Skeletal muscle tissue (tissue), 4 donors: ENCODE results near the gene NLRP12. TPM values are rescaled to one million over a fixed set of nuclear protein-coding genes. Genes with fewer than 3 reads are reported as not detected.

Source experiments
- H3K27ac ChIP-seq: one replicate; pipeline ENCODE4 v1.7.0; 2013; ENCODE audit warnings: mild to moderate bottlenecking, low read depth, low read length, inconsistent platforms
- H3K27me3 ChIP-seq, 3 donors: one replicate each; pipeline ENCODE4 v1.7.0; 2013; ENCODE audit warnings: low read length in 3 of 3; ENCODE audit not compliant: control insufficient read depth in 3 of 3, insufficient read depth in 3 of 3
- H3K36me3 ChIP-seq, 3 donors: one replicate each; pipeline ENCODE4 v1.7.0; 2013; ENCODE audit warnings: low read length in 3 of 3; ENCODE audit not compliant: control insufficient read depth in 3 of 3, insufficient read depth in 3 of 3
- H3K4me1 ChIP-seq, 3 donors: one replicate each; pipeline ENCODE4 v1.7.0; 2013; ENCODE audit warnings: low read length in 3 of 3, mild to moderate bottlenecking in 3 of 3; ENCODE audit not compliant: control insufficient read depth in 3 of 3, insufficient read depth in 3 of 3
- H3K4me3 ChIP-seq, 3 donors: one replicate each; pipeline ENCODE4 v1.7.0; 2013; ENCODE audit warnings: low read length in 3 of 3
- H3K9ac ChIP-seq, 3 donors: one replicate each; pipeline ENCODE4 v1.7.0; 2013; ENCODE audit warnings: low read length in 3 of 3, mild to moderate bottlenecking in 3 of 3, moderate library complexity in 2 of 3, low read depth in 1 of 3
- H3K9me3 ChIP-seq, 3 donors: one replicate each; pipeline ENCODE4 v1.7.0; 2013; ENCODE audit warnings: low read length in 3 of 3; ENCODE audit not compliant: control insufficient read depth in 3 of 3
- total RNA-seq: library from RNA; depleted of rRNA; stranded (reverse); fragments of >200 nt; gene quantifications from one replicate; pipeline ENCODE4 v1.2.3, GENCODE V29; 2014
- donor health status: Osteomylitis.

The NLRP12 gene
- total RNA-seq, 1 donor from 2014 or later = 1.0 TPM

DNA sequence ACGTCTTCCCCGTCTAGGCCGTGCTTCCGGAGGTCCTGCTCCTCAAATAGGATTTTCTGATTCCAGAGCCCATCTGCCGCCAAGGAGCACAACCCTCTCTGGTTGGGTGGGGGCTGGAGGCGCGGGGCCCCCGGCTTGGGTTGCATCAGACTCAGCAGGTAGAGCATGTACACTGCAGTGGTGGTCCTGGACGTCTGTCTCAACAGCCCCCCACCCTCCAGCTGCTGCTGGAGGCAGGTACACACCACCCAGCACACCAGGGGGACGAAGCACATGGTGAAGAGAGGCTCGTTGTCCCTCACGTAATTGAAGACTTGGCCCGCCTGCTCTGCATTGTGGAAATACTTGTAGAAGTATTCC is 13.9 kb downstream of the NLRP12 start:
- Histone ChIP-seq H3K4me3 (no peak overlapping the region), H3K9ac (no peak overlapping the region), H3K9me3 (no peaks in the 10 kb centered on the region), H3K27ac (no peak overlapping the region), H3K27me3 (no peaks in the 10 kb centered on the region), H3K36me3 (no peaks in the 10 kb centered on the region), H3K4me1 (no peaks in the 10 kb centered on the region)

GRCh38 chr19:53809518-53810186 is 14.5 kb downstream of the NLRP12 start:
- Histone ChIP-seq H3K9me3 (no peaks in the 10 kb centered on the region), H3K27ac (no peak overlapping the region), H3K4me3 (no peak overlapping the region), H3K9ac (no peak overlapping the region), H3K4me1 (no peaks in the 10 kb centered on the region), H3K27me3 (no peaks in the 10 kb centered on the region), H3K36me3 (no peaks in the 10 kb centered on the region)

DNA sequence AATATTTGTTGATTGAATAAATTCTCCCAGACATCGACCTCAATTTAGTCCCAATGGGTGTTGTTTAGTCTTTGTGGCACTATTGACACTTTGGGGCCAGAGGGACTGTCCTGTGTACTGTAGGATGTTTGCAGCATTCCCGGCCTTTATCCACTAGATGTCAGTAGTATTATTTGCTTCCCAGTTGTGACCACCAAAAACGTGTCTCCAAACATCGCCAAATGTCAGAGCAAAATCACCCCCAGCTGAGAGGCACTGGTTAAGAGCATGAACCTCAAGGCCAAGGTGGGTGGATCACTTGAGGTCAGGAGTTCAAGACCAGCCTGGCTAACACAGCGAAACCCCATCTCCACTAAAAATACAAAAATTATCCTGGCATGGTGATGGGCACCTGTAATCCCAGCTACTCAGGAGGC is 15.4 kb downstream of the NLRP12 start:
- Histone ChIP-seq H3K4me1 (no peaks in the 10 kb centered on the region), H3K27ac (no peak overlapping the region), H3K4me3 (no peak overlapping the region), H3K27me3 (no peaks in the 10 kb centered on the region), H3K36me3 (no peaks in the 10 kb centered on the region), H3K9ac (no peak overlapping the region), H3K9me3 (no peaks in the 10 kb centered on the region)

- Histone ChIP-seq H3K36me3 (no peaks in the 10 kb centered on the region), H3K27ac (no peak overlapping the region), H3K4me3 (no peak overlapping the region), H3K4me1 (no peaks in the 10 kb centered on the region), H3K9ac (no peak overlapping the region), H3K9me3 (no peaks in the 10 kb centered on the region), H3K27me3 (no peaks in the 10 kb centered on the region)
Observed at GRCh38 chr19:53801257-53801656, 22.9 kb downstream of the NLRP12 start.

- Histone ChIP-seq H3K4me3 (no peak overlapping the region), H3K27ac (no peak overlapping the region), H3K9me3 (peaks cover 0 to 4% (median 0%) of the 10 kb centered on the region in 3 donors), H3K27me3 (peaks cover 0 to 2% (median 0%) of the 10 kb centered on the region in 3 donors), H3K36me3 (no peaks in the 10 kb centered on the region), H3K9ac (no peak overlapping the region), H3K4me1 (no peaks in the 10 kb centered on the region)
Observed at GRCh38 chr19:53795019-53795418, 29.1 kb downstream of the NLRP12 start.

DNA sequence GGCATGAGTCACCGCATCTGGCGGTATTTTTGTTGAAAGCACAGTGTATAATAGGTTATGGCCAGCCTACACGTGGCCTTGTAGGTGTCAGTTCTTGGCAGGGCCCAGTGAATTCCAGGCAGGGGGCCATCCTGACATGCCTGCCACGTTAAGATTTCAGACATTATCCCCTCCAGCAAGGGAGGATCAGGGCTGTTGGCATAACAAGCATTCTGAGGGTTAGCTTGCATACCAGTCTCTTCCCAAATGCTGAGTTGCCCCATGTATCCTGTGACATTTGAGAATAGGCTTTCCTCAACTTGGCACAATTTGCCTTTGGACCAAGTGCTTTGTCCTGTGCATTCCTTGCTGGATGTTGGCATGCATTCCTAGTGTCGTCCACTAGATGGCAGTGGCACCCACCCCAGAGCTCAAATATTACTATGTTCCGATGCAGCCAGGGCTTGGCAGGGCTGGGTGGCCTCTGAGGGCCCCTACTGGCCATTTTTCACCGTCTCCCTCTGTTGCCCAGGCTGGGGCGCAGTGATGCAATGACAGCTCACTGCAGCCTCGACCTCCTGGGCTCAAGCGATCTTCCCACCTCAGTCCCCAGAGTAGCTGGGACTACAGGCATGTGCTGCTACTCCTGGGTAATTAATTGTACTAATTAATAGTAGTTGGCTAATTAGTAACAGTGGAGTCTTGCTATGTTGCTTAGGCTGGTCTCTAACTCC is 31.2 kb downstream of the NLRP12 start:
- no peak overlapping the region for H3K27ac ChIP-seq
- H3K4me3 ChIP-seq = no peak overlapping the region
- H3K27me3 ChIP-seq = peaks cover 0 to 2% (median 0%) of the 10 kb centered on the region in 3 donors

GRCh38 chr19:53789708-53790678 is 34.1 kb downstream of the NLRP12 start:
- H3K36me3 ChIP-seq = no peaks in the 10 kb centered on the region
- peaks cover 0 to 2% (median 0%) of the 10 kb centered on the region in 3 donors for H3K27me3 ChIP-seq

More for the DNA sequence above, 31.2 kb downstream of the NLRP12 start:
- Histone ChIP-seq H3K4me1 (no peaks in the 10 kb centered on the region), H3K36me3 (no peaks in the 10 kb centered on the region), H3K9ac (no peak overlapping the region), H3K9me3 (peaks cover 0 to 4% (median 0%) of the 10 kb centered on the region in 3 donors)

GRCh38 chr19:53787266-53787665 is 36.8 kb downstream of the NLRP12 start:
- Histone ChIP-seq H3K4me1 (no peaks in the 10 kb centered on the region), H3K4me3 (no peak overlapping the region), H3K27ac (no peak overlapping the region), H3K36me3 (no peaks in the 10 kb centered on the region), H3K9me3 (no peaks in the 10 kb centered on the region), H3K9ac (no peak overlapping the region), H3K27me3 (peaks cover 0 to 2% (median 0%) of the 10 kb centered on the region in 3 donors)

More at GRCh38 chr19:53789708-53790678, 34.1 kb downstream of the NLRP12 start:
- Histone ChIP-seq H3K4me1 (no peaks in the 10 kb centered on the region), H3K27ac (no peak overlapping the region), H3K4me3 (no peak overlapping the region), H3K9me3 (no peaks in the 10 kb centered on the region), H3K9ac (no peak overlapping the region)

GRCh38 chr19:53786744-53787143 is 37.4 kb downstream of the NLRP12 start:
- H3K36me3 ChIP-seq = no peaks in the 10 kb centered on the region
- H3K4me1 ChIP-seq = no peaks in the 10 kb centered on the region
- H3K4me3 ChIP-seq = no peak overlapping the region
- H3K27ac ChIP-seq = no peak overlapping the region
- no peaks in the 10 kb centered on the region for H3K9me3 ChIP-seq
- H3K27me3 ChIP-seq = peaks cover 0 to 2% (median 0%) of the 10 kb centered on the region in 3 donors
- no peak overlapping the region for H3K9ac ChIP-seq
